NCI-H1092 (cell line): ENCODE results near the gene IFNL2.
"Not testable (repeated sequence)": the region's sequence is repeated elsewhere in the genome, so short reads cannot be mapped to it uniquely, and the experiment has no call there.

Experiments
- DNase-seq: peaks from one replicate; lab custom pipeline; 2025; lab: John Stamatoyannopoulos, UW

The IFNL2 gene

DNA sequence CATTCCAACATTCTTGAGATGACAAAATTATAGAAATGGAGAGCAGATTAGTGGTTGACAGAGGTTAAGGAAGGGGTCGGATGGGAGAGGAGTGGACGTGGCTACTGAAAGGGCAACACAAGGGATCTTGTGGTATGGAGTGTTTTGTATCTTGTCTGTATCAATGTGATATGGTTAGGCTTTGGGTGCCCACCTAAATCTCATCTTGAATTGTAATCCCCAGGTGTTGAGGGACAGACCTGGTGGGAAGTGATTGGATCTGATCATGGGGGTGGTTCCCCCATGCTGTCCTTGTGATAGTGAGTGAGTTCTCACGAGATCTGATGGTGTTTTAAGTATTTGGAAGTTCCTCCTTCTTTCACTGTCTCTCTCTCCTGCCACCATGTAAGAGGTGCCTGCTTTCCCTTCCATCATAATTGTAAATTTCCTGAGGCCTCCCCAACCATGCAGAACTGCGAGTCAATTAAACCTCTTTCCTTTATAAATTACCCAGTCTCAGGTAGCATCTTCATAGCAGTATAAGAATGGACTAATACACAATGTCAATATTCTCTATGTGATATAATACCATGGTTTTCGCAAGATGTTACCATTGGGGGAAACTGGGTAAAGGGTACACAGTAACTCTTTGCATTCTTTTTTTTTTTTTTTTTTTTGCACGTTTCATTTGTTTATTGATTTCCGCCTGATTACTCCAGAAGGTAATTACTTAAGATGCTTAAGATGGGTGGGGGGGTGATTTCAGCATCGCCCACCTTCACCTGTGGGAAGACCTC is 14.6 kb upstream of the IFNL2 start:
- no peak for DNase-seq

DNA sequence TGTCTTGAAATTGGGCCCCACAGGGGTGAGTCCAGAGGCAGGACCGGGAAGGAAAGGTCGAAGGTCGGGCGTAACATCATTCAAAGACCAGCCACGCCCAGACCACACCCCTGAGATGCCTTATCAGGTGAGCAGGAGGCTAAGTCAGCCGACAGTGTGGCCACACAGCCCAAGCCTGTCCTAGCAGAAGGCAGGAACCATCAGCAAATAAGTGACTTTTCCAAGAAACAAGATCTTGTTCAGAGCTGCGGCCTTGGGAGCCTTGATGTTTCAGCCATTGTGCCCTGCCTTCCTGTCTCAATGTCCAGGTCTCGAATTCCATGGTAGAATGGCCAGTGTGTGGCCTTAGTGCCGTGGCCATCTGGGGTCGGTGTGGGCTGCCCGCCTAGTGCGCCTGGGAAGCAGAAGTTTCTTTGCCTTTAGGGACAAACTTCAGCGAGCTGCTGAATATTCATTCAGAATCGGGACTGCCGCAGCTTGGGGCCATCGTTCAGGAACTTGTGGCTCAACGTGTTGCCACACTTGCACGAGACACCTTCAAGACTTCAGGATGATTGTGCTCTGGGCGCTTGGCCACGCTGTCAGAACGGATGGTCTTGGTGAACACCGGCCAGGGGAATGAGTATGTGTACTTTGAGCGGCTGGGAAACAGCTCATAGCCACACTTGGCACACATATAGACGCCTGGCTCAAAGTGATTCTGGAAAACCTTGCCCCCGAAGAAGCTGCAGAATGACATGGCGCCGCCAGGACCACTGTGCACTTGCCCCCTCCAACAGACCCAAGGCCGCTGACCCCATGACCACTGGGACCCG is 13.5 kb upstream of the IFNL2 start:
- no peak for DNase-seq

DNA sequence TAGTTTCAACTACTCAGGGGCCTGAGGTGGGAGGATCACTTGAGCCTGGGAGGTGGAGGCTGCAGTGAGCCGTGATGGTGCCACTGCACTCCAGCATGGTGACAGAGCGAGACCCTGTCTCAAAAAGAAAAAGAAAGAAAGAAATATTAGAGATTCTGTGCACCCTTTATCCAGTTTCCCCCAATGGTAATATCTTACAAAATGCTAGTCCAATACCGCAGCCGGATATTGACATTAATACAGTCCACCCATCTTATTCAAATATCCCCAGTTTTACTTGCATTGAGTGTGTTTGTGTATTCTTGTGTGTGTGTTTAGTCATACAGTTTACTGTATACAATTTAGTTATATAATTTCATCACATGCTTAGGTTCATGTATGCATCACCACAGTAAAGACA is 11.0 kb upstream of the IFNL2 start:
- no peak for DNase-seq

DNA sequence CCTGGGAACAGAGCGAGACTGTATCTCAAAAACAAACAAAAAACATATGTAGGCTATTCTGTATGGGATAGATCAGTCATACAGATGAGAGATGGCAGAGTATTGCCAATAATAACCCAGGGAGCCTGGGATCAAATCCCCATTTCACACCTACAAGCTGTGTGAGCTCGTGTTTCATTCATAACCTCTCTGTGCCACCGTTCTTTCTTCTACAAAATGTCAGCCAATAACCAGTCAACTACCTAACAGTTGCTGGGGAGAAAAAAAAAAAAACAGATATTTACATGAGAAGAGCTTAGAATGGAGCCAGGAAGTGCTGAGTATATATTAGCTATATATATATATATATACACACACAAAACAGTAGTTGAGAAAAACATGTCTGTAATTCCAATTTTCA is 6.5 kb upstream of the IFNL2 start:
- no peak for DNase-seq

DNA sequence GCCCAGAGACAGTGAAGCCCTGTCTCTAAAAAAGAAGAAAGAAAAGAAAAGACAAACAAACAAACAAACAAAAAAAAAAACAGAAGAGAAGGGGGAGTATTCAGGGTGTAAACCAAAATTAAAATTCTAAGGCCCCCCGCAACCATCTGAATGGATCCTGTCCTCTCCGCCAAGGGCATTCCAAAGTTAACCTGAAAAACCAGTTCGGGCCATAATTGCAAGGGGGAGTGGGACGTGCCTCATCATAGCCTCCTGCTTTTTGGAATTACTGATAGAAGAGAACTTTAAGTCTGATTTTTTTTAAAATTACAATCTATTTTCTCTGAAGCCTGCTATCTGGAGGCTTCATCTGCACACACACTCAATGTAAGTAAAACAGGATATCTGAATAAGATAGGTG is 5.7 kb upstream of the IFNL2 start:
- DNase-seq = no peak

DNA sequence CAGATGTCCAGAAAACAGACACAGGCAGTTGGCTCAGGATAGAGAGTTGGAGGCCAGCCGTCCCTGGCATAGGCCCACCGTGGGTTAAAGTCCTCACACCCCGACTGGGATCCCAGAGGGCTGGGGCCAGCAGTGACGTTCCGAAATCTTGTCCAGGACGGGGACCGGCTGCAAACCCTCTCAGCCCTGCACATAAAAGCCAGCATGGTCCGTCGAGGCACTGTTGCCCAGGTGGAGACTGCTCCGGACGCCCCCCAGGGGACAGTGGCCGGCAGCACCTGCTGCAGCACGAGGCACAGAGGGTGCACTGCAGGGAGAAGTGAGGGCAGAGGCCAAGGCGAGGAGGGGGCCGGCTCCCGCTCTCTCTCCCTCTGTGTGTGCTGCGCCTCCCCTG is 4.3 kb upstream of the IFNL2 start:
- no peak for DNase-seq

DNA sequence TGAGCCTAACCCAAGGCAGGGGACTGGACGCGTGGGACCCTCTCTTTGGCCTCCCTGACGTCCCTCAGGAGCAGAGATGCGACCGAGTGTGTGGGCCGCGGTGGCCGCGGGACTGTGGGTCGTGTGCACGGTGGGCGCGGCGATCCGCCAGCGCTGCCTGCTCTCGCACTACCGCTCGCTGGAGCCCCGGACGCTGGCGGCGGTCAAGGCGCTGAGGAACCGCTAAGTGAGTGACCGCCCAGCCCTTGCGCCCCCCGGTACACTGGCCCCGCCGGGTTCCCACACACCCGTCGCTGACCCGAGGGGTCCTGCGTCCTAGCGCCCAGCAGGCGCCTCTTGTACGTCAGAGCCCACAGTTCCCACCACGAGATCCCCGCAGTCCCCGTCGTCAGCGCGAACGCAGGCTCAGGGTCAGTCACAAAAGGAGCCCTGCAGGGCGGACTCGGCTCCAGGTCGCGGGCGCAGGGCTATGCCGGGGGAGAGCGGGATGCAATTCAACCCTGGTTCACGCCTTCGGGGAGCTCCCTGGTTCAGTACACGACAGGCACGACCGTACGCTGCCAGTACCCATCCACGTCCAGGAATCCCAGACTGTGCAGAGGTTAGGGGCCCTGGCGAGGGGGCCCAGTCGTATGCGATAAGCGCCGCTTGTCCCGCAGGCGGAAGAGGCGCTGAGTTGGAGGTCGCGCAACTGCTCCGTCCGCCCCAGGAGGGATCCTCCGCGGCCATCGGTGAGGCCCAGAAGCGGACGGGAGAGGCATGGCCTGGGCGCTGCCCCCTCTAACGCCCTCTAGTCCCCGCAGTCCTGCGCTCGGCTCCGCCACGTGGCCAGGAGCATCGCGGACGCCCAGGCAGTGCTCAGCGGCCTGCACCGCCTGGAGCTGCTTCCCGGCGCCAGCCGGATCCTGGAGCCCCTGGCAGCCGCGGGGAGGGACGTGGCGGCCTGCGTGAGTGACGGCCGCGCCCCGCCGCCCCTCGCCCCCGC is 3.6 kb upstream of the IFNL2 start:
- no peak for DNase-seq

DNA sequence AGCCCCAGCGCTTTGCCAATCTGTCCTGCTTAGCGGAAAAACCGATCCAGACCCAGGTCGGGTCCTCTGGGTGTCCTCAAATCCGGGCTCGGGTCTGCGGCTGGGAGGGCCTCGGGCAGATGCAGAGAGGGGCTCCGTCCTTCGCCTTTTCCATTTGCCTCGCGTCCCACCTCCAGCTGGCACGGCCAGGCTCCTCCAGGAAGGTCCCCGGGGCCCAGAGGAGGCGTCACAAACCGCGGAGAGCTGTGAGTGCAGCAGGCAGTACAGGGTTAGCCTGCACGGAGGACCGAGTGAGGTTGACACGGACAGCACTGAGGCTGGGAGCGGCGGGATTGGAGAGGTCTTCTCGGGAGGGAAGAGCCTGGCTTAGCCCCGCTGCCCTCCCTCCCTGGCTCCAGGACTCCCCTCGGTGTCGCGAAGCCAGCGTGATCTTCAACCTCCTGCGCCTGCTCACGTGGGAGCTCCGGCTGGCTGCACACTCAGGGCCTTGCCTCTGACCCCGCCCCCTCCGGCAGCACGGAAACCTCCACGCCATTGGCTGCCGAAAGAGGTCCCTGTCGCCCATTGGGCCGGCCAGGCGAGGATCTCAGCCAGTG is 2.8 kb upstream of the IFNL2 start:
- DNase-seq = no peak

DNA sequence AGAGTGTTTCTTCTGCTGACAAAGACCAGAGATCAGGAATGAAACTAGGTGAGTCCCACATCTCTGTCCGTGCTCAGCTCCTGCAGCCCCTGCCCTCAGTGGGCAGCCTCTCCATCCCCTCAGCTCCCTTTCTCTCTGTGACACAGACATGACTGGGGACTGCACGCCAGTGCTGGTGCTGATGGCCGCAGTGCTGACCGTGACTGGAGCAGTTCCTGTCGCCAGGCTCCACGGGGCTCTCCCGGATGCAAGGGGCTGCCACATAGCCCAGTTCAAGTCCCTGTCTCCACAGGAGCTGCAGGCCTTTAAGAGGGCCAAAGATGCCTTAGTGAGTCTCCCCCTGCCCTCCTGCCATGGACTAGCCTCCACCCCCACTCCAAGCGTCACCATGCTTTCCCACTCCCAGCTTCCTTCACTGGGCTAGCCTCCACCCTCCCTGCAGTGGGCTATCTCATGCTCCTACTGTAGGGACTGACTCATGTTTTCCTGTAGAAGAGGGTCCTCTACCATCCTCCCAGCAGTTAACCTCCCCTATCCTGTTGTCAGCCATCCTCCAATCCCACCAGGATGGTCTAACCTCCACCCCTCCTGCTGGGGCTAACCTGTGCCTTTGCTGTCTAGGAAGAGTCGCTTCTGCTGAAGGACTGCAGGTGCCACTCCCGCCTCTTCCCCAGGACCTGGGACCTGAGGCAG is 481 bp downstream of the IFNL2 start:
- not testable (repeated sequence) for DNase-seq

DNA sequence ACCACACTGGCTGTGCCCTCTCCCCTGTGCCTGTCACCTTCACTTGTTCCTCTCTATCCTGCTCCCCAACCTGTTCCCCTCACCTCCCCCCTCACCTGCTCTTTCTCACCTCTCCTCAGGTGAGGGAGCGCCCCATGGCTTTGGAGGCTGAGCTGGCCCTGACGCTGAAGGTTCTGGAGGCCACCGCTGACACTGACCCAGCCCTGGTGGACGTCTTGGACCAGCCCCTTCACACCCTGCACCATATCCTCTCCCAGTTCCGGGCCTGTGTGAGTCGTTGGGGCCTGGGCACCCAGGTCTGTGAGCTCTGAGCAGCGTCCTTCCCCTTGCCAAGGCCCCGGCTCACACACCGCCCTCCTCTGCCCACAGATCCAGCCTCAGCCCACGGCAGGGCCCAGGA is 1.2 kb downstream of the IFNL2 start:
- not testable (repeated sequence) for DNase-seq

DNA sequence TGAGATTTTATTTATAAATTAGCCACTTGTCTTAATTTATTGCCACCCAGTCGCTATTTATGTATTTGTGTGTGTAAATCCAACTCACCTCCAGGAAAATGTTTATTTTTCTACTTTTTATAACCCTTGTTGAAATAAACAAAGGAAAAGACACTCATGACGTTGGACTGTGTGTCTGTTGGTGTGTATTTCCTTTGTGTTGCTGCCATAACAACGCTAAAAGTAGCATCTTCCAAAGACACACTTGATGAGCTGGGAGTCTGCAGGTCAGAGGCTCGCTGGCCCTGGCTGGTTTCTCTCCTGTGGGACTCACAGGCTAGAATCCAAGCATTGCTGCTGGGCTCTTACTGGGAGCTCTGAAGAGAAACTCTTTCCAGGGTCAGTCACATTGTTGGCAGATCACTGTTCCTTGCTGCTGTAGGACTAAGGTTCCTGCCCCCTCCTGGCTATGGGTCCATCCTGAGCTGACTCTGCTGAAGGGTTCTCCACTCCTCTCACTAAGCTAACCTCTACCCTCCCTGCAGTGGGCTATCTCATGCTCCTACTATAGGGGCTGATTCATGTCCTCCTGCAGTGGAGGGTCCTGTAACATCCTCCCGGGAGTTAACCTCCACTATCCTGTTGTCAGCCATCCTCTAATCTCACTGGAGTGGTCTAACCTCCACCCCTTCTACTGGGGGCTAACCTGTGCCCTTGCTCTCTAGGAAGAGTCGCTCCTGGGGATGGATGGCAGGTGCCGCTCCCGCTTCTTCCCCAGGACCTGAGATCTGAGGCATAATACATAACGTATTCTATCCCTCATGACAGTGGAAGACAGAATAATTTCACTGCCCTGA is 2.1 kb downstream of the IFNL2 start:
- DNase-seq = no peak

DNA sequence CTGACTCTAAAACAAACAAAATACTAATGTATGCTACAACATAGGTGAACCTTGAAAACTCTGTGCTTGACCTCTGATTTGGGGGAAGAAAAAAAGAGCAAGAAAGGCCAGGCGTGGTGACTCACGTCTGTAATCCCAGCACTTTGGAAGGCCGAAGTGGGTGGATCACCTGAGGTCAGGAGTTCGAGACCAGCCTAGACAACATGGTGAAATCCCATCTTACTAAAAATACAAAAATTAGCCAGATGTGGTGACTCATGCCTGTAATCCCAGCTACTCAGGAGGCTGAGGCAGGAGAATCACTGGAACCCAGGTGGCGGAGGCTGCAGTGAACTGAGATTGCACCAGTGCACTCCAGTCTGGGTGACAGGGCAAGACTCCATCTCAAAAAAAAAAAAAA is 5.7 kb downstream of the IFNL2 start:
- DNase-seq = not testable (repeated sequence)

DNA sequence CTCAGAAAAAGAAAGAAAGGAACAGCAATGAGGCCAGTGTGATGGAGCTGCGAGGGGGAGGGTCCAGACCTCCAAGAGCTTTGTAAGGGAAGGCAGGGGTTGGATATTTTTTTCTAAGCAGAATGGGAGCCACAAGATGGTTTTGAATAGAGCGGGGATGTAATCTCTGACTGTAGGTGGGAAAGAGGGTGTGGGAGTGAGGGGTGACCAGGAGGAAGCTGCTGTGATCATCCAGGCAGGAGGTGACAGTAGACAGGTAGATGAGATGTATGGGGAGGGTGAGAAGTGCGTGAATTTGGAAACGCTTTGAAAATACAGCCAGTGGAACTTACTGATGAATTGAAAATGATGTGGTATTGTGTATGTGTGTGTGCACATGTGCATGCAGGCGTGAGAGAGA is 7.4 kb downstream of the IFNL2 start:
- no peak for DNase-seq

DNA sequence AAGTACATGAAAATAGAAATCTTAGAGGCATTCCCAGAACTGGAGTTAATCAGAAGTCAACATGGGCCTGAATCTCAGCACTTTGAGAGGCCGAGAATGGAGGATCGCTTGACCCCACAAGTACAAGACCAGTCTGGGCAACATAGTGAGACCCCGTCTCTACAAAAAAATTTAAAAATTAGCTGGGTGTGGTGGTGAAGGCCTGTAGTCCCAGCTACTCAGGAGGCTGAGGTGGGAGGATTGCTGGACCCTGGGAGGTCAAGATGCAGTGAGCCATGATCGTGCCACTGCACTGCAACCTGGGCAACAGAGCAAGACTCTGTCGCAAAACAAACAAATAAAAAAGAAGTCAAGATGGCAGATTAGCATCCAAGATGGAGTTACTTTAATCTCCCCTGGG is 8.5 kb downstream of the IFNL2 start:
- no peak for DNase-seq

DNA sequence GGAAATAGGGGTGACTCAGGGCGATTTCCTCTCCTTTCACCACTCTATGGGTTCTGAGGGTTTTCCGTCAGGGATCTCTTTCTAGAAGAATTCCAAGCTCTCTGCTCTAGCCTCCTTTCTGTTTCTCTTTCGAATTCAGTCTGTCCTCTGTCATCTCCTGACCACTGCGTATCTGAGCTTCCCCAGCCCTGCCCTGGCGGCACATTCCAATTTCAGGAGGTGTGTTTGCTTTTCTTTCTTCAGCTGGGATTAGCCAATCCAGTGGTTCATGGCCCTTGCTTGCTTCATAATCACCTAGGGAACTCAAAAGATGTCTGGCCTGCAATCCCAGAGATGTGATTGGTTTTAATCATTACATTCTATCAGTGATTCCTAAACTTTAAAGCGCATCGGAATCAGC is 9.4 kb downstream of the IFNL2 start:
- no peak for DNase-seq

DNA sequence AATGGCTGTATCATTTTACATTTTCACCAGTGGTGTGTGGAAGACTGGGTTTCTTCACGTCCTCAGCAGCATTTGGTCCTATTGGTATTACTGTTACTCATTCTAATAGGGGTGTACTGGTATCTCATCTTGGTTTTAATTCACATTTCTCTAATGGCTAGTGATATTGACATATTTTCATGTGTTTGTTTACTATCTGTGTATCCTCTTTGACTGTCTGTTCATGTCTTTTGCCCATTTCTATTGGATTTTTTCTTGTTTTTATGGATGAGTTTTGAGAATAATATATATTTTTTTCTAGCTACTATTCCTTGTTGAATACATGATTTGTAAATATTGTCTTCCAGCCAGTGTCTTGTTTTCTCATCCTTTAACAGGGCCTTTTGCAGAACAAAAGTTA is 13.8 kb downstream of the IFNL2 start:
- DNase-seq = no peak

DNA sequence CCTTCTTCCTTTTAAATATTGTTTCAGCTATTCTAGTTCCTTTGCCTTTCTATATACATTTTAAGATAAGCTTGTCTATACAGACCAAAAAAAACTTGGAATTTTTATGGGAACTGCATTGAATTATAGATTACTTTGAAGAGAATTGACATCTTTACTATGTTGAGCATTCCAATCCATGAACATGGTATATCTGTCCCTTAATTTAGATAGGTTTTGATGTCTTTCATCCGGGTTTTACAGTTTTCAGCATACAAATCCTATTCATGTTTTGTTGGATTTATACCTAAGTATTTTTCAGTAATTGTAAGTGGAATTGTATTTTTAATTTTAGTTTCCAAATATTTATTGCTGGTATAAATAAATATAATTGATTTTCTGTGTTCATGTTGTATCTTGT is 15.8 kb downstream of the IFNL2 start:
- no peak for DNase-seq

DNA sequence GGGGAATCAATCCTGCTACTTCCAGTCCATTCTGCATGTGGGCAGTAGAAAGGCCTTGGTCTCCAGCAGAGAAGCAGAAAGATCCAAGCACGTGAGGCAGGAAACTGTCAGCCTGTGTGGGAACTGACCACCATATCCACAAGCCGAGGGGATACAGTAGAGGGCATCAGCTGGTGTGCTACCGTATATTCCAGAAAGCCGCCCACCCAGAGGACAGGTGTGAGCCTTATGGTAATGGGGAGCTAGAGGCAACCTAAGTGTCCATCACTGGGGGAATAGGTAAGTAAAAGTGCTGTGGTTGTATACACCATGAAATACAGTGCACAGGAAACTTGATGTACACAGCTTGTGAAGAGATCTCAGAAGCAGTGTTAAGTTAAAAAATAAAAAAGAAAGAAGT is 25.2 kb downstream of the IFNL2 start:
- no peak for DNase-seq

DNA sequence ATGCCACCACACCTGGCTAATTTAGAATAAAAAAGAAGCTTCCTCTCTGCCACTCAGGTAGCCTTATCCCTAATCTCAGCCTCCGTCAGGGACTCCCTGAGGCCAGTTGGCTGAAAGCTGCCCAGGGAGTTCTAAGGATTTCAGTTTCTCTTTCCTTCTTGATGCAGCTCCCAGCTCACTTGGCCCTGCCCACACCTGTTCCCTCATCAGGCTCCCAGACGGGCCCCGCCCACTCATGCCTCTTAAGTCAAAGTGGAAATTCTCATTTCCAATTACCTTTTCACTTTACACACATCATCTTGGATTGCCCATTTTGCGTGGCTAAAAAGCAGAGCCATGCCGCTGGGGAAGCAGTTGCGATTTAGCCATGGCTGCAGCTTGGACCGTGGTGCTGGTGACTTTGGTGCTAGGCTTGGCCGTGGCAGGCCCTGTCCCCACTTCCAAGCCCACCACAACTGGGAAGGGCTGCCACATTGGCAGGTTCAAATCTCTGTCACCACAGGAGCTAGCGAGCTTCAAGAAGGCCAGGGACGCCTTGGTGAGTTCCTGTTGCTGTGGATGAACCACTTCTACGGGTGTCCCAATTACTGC is 28.0 kb downstream of the IFNL2 start, which contains the start of gene IFNL1:
Gene IFNL1 (plus strand): TSS at position 353 of the 591 bp plus-strand sequence. CDS start 15 bp downstream, at position 368.
- DNase-seq = no peak

DNA sequence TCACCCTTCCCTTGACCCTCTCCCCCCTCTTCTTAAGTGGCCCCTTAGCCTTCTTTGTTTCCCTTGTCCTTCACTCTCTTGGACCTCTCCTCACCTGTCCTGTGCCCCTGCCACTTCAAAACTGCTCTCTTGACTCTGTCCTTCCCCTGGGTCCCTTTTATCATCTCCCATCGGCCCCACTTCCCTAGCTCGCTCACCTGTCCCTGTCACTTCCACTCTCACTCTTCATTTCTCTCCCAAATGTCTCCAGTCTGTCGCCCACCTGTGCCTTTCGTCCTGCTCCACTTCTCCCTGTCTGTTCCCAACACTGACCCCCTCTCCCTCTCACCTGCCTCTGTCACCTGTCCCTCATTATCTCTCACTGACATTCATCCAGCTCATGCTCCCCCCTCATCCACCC is 28.7 kb downstream of the IFNL2 start:
- DNase-seq = no peak
